Stromal cell of bone marrow (primary cell): ENCODE measurements around the gene UQCR10.

ENCODE experiments used
- DNase-seq: peaks from one replicate; pipeline ENCODE4 v3.0.0-alpha.2; 2012; ENCODE audit warnings: low read depth

UQCR10 gene

GRCh38 chr22:29767171-29768051, at the start of gene UQCR10:
UQCR10 (plus strand) TSS chr22:29767369; CDS start chr22:29767399, 30 bp downstream.
- peak; percentile 79 for DNase-seq

GRCh38 chr22:29717789-29718188, 49.4 kb upstream of the UQCR10 start:
- DNase-seq: no peak

GRCh38 chr22:29718949-29719898, 47.9 kb upstream of the UQCR10 start:
- DNase-seq: no peak

GRCh38 chr22:29719899-29720645, 47.1 kb upstream of the UQCR10 start, which contains the start of gene CABP7:
CABP7 (plus strand) TSS chr22:29720003; CDS start chr22:29720425, 422 bp downstream.
- no peak for DNase-seq

- no peak for DNase-seq
Observed at GRCh38 chr22:29720811-29721323, 46.3 kb upstream of the UQCR10 start.

GRCh38 chr22:29722151-29722550, 45.0 kb upstream of the UQCR10 start:
- no peak for DNase-seq

GRCh38 chr22:29722587-29722986, 44.6 kb upstream of the UQCR10 start:
- no peak for DNase-seq

- no peak for DNase-seq
Observed at GRCh38 chr22:29723766-29724165, 43.4 kb upstream of the UQCR10 start.

GRCh38 chr22:29724843-29725242, 42.3 kb upstream of the UQCR10 start:
- no peak for DNase-seq

- DNase-seq: no peak
Observed at GRCh38 chr22:29726106-29726505, 41.1 kb upstream of the UQCR10 start.

GRCh38 chr22:29726512-29727130, 40.5 kb upstream of the UQCR10 start:
- no peak for DNase-seq

- DNase-seq: peak; percentile 13
Observed at GRCh38 chr22:29727131-29727523, 40.0 kb upstream of the UQCR10 start.

- no peak for DNase-seq
Observed at GRCh38 chr22:29729161-29729560, 38.0 kb upstream of the UQCR10 start.

- DNase-seq: no peak
Observed at GRCh38 chr22:29731058-29731850, 35.9 kb upstream of the UQCR10 start.

- no peak for DNase-seq
Observed at GRCh38 chr22:29732883-29733282, 34.3 kb upstream of the UQCR10 start.

- no peak for DNase-seq
Observed at GRCh38 chr22:29733362-29734201, 33.6 kb upstream of the UQCR10 start.

GRCh38 chr22:29734406-29734805, 32.8 kb upstream of the UQCR10 start:
- no peak for DNase-seq

- no peak for DNase-seq
Observed at GRCh38 chr22:29734838-29735237, 32.3 kb upstream of the UQCR10 start.

GRCh38 chr22:29735416-29735815, 31.8 kb upstream of the UQCR10 start:
- DNase-seq: no peak
